Endothelial cell of umbilical vein (primary cell): Measurements from ENCODE around the gene GABARAP. TPM values are rescaled to one million over a fixed set of nuclear protein-coding genes. Genes with fewer than 3 reads are reported as not detected.
A peak's percentile ranks its signal among the peaks of the same experiment; 100 is the strongest.

ENCODE experiments used
- BruUV-seq: library from RNA; stranded (reverse); fragments of 400-500 nt; replicated peaks from 2 replicates; lab custom pipeline; 2021; lab: Mats Ljungman, UMichigan
- CTCF ChIA-PET: fragments of 300-600, 350-600 bp; sonication (Branson Sonifier 250); formaldehyde crosslinking; loops from one replicate; lab custom pipeline; 2021; ENCODE audit warnings: antibody characterized with exemption, inconsistent platforms; lab: Charles Lee
- POLR2A ChIA-PET: fragments of 300-600, 350-600 bp; sonication (Branson Sonifier 250); formaldehyde crosslinking; loops from one replicate; lab custom pipeline; 2021; ENCODE audit warnings: antibody characterized with exemption, inconsistent platforms; lab: Charles Lee
- DNase-seq: peaks from one replicate; pipeline ENCODE4 v3.0.0-alpha.2; 2011; ENCODE audit warnings: low read depth, low spot score
- FAIRE-seq: peaks from 2 replicates; lab custom pipeline; 2011; peaks lifted over from hg19 to GRCh38; lab: Jason Lieb, UNC
- H2AFZ ChIP-seq: 2 replicates; pipeline ENCODE4 v1.6.0; 2012; ENCODE audit warnings: low read depth, low read length, control low read depth, inconsistent platforms
- H3K27ac ChIP-seq: 2 replicates; pipeline ENCODE4 v1.5.1; 2011; ENCODE audit warnings: low read depth, mild to moderate bottlenecking, control low read depth, low read length, moderate library complexity; ENCODE audit not compliant: insufficient read depth
- H3K27me3 ChIP-seq, 2 experiments: 2 replicates each; pipeline versions ENCODE4 v1.6.0 to v1.6.1; 2011; ENCODE audit warnings: low read length in 2 of 2, mixed read lengths in 1 of 2; ENCODE audit not compliant: control insufficient read depth in 2 of 2, insufficient read depth in 2 of 2
- H3K36me3 ChIP-seq, 2 experiments: 2 replicates in 1 of 2; 3 replicates in 1 of 2; pipeline ENCODE4 v1.5.1; 2011; ENCODE audit warnings: low read length in 2 of 2, mild to moderate bottlenecking in 1 of 2, moderate library complexity in 1 of 2; ENCODE audit not compliant: control insufficient read depth in 2 of 2, insufficient read depth in 2 of 2; ENCODE audit errors: extremely low read depth in 1 of 2
- H3K4me1 ChIP-seq: 3 replicates; pipeline ENCODE4 v1.5.1; 2011; ENCODE audit warnings: mild to moderate bottlenecking, low read length; ENCODE audit not compliant: control insufficient read depth, insufficient read depth; ENCODE audit errors: extremely low read depth
- H3K4me2 ChIP-seq: 2 replicates; pipeline ENCODE4 v1.6.1; 2011; ENCODE audit warnings: low read length, control low read depth, mixed read lengths; ENCODE audit not compliant: insufficient read depth
- H3K4me3 ChIP-seq, 3 experiments: fragments of 200-600 bp in 1 of 3; sonication (generic), shearing (Covaris generic) in 1 of 3; replicated peaks in 1 of 3; 2 replicates each; pipeline ENCODE4 v1.5.1; 2011 to 2016; ENCODE audit warnings: control low read depth in 3 of 3, low read length in 3 of 3, mild to moderate bottlenecking in 2 of 3, inconsistent platforms in 1 of 3, low read depth in 1 of 3, moderate library complexity in 1 of 3; ENCODE audit not compliant: insufficient read depth in 1 of 3
- H3K79me2 ChIP-seq: 2 replicates; pipeline ENCODE4 v1.6.0; 2012; ENCODE audit warnings: low read length, inconsistent platforms; ENCODE audit not compliant: control insufficient read depth, insufficient read depth
- H3K9ac ChIP-seq: replicated peaks from 2 replicates; pipeline ENCODE3; 2011; ENCODE audit warnings: low read length, control low read depth; ENCODE audit not compliant: insufficient read depth; ENCODE audit errors: extremely low read depth
- H3K9me1 ChIP-seq: replicated peaks from 3 replicates; pipeline ENCODE4 v1.6.0; 2011; ENCODE audit warnings: mild to moderate bottlenecking, low read length; ENCODE audit not compliant: control insufficient read depth, insufficient read depth; ENCODE audit errors: extremely low read depth
- H3K9me3 ChIP-seq: replicated peaks from 2 replicates; pipeline ENCODE4 v1.5.1; 2012; ENCODE audit warnings: low read length, inconsistent platforms; ENCODE audit not compliant: control insufficient read depth, insufficient read depth
- H4K20me1 ChIP-seq: replicated peaks from 2 replicates; pipeline ENCODE3; 2011; ENCODE audit warnings: mild to moderate bottlenecking, low read length; ENCODE audit not compliant: control insufficient read depth, insufficient read depth; ENCODE audit errors: extremely low read depth
- CTCF ChIP-seq, 2 donors: IDR thresholded peaks; 1 replicate in 1 of 2; 2 replicates in 1 of 2; pipeline ENCODE4 v1.5.1; 2011; ENCODE audit warnings: low read length in 2 of 2, mild to moderate bottlenecking in 2 of 2, moderate library complexity in 2 of 2, control low read depth in 1 of 2, inconsistent platforms in 1 of 2, low read depth in 1 of 2; ENCODE audit not compliant: insufficient read depth in 1 of 2; ENCODE audit errors: extremely low read depth in 1 of 2
- MAX ChIP-seq: IDR thresholded peaks from 2 replicates; pipeline ENCODE4 v1.6.1; 2011; ENCODE audit not compliant: insufficient read depth, insufficient read length
- POLR2AphosphoS5 ChIP-seq: IDR thresholded peaks from 2 replicates; pipeline ENCODE4 v1.6.1; 2012; ENCODE audit warnings: low read depth, mild to moderate bottlenecking, control low read depth, low read length, moderate library complexity; ENCODE audit not compliant: insufficient read depth
- dilution Hi-C: fragments of 300-500 bp; cut with MboI; formaldehyde crosslinking; loops from one replicate; pipeline ENCODE4 v1.15.0; 2019; ENCODE audit warnings: low sequenced_read_pairs; ENCODE audit not compliant: extremely low pct_ligation_motif_present
- intact Hi-C: fragments of 100-400 bp; cut with micrococcal nuclease; formaldehyde crosslinking; loops from one replicate; pipeline ENCODE4 v1.10.0; 2022
- polyA plus RNA-seq, 4 experiments: library from polyadenylated mRNA; depleted of rRNA in 3 of 4; stranded (reverse) in 3 of 4; unstranded in 1 of 4; fragments of >200 nt; gene quantifications; 2 replicates each; pipeline versions ENCODE4 v1.2.1 to v1.2.3, GENCODE V29; 2011 to 2012; ENCODE audit warnings: missing spikeins in 1 of 4
- total RNA-seq: library from RNA; stranded (reverse); gene quantifications from 2 replicates; pipeline ENCODE4 v1.2.3, GENCODE V29; 2021

The GABARAP gene
- total and polyA plus RNA-seq, 2 donors (not counting 3 experiments of a cell fraction or from before 2014, with no cell fraction given): 401 to 882 TPM

GRCh38 chr17:7213895-7214299, 28.4 kb downstream of the GABARAP start:
- Histone ChIP-seq H3K27me3 (no peaks in the 10 kb centered on the region), H3K9me3 (no peaks in the 10 kb centered on the region), H3K27ac (peak overlapping the region; percentile 63), H3K9ac (no peak overlapping the region), H3K9me1 (no peaks in the 10 kb centered on the region), H3K4me3 (peak overlapping the region in 2 of 3 experiments; percentile 43 to 44), H3K4me2 (peak overlapping the region; percentile 58), H4K20me1 (no peaks in the 10 kb centered on the region), H3K79me2 (peaks cover 18% of the 10 kb centered on the region), H3K36me3 (no peaks in the 10 kb centered on the region), H2AFZ (no peak overlapping the region), H3K4me1 (peaks cover 29% of the 10 kb centered on the region)
- ChIA-PET CTCF (interaction anchor here (0.7 to 2.8 kb wide), 6 partner anchors 25 to 168 kb away, joined by 3 to 16 read pairs (median 4); partner anchors contain the start of gene PHF23), POLR2A (no interaction called here)
- FAIRE-seq: no peak
- BruUV-seq: no TSS peak
- intact Hi-C loops (loop anchor here (1.0 to 2.0 kb wide), 3 partner anchors 9 to 93 kb away; partner anchors contain the start of genes EIF5A and ELP5), dilution Hi-C loops (no loop called here)
- DNase-seq: peak; percentile 82
- TF ChIP-seq POLR2AphosphoS5: no peak
- TF ChIP-seq CTCF (IDR thresholded peaks at IDR 0.05; ENCODE audit: extremely low read depth in 1 of 2, insufficient read depth in 1 of 2, low read depth in 1 of 2, low read length in 2 of 2): peak; percentile 62 to 75
- no peak for TF ChIP-seq MAX
